Measurements from ENCODE around the gene FAM98B.

Gene FAM98B

GRCh38 chr15:38508647-38509046 lies 54.7 kb downstream of the FAM98B start:
- peak; percentile 20 for DNase-seq (ENCODE audit: low spot score)

- DNase-seq (ENCODE audit: low spot score): no peak
Observed at GRCh38 chr15:38509152-38509551, 55.2 kb downstream of the FAM98B start.

- no peak for DNase-seq (ENCODE audit: low spot score)
Observed at GRCh38 chr15:38512901-38513300, 59.0 kb downstream of the FAM98B start.

GRCh38 chr15:38514601-38515000 lies 60.7 kb downstream of the FAM98B start:
- DNase-seq (ENCODE audit: low spot score): no peak

GRCh38 chr15:38516626-38517025 lies 62.7 kb downstream of the FAM98B start:
- DNase-seq (ENCODE audit: low spot score): no peak

GRCh38 chr15:38517312-38517975 lies 63.5 kb downstream of the FAM98B start:
- no peak for DNase-seq (ENCODE audit: low spot score)

GRCh38 chr15:38518084-38518483 lies 64.2 kb downstream of the FAM98B start:
- DNase-seq (ENCODE audit: low spot score): no peak

GRCh38 chr15:38520035-38520434 lies 66.1 kb downstream of the FAM98B start:
- DNase-seq (ENCODE audit: low spot score): no peak

- no peak for DNase-seq (ENCODE audit: low spot score)
Observed at GRCh38 chr15:38521316-38521715, 67.4 kb downstream of the FAM98B start.

GRCh38 chr15:38522922-38523321 lies 69.0 kb downstream of the FAM98B start:
- DNase-seq (ENCODE audit: low spot score): no peak

- no peak for DNase-seq (ENCODE audit: low spot score)
Observed at GRCh38 chr15:38524156-38524555, 70.2 kb downstream of the FAM98B start.

- no peak for DNase-seq (ENCODE audit: low spot score)
Observed at GRCh38 chr15:38525489-38525888, 71.6 kb downstream of the FAM98B start.

- DNase-seq (ENCODE audit: low spot score): no peak
Observed at GRCh38 chr15:38526158-38526557, 72.2 kb downstream of the FAM98B start.

- DNase-seq (ENCODE audit: low spot score): peak; percentile 28
Observed at GRCh38 chr15:38528294-38528693, 74.4 kb downstream of the FAM98B start.

- DNase-seq (ENCODE audit: low spot score): peak; percentile 46
Observed at GRCh38 chr15:38530113-38530512, 76.2 kb downstream of the FAM98B start.

- no peak for DNase-seq (ENCODE audit: low spot score)
Observed at GRCh38 chr15:38531509-38531908, 77.6 kb downstream of the FAM98B start.

GRCh38 chr15:38532728-38533127 lies 78.8 kb downstream of the FAM98B start:
- no peak for DNase-seq (ENCODE audit: low spot score)

GRCh38 chr15:38533416-38533915 lies 79.5 kb downstream of the FAM98B start:
- no peak for DNase-seq (ENCODE audit: low spot score)

- DNase-seq (ENCODE audit: low spot score): no peak
Observed at GRCh38 chr15:38533926-38534325, 80.0 kb downstream of the FAM98B start.

- DNase-seq (ENCODE audit: low spot score): no peak
Observed at GRCh38 chr15:38534691-38535090, 80.8 kb downstream of the FAM98B start.

GRCh38 chr15:38535491-38536200 lies 81.7 kb downstream of the FAM98B start:
- DNase-seq (ENCODE audit: low spot score): no peak

- no peak for DNase-seq (ENCODE audit: low spot score)
Observed at GRCh38 chr15:38536201-38536676, 82.3 kb downstream of the FAM98B start.

All from CD4-positive, alpha-beta T cell treated with Interleukin-15 for 4 hours (primary cell).